ENCODE measurements around the gene NOXA1.

The NOXA1 gene

DNA sequence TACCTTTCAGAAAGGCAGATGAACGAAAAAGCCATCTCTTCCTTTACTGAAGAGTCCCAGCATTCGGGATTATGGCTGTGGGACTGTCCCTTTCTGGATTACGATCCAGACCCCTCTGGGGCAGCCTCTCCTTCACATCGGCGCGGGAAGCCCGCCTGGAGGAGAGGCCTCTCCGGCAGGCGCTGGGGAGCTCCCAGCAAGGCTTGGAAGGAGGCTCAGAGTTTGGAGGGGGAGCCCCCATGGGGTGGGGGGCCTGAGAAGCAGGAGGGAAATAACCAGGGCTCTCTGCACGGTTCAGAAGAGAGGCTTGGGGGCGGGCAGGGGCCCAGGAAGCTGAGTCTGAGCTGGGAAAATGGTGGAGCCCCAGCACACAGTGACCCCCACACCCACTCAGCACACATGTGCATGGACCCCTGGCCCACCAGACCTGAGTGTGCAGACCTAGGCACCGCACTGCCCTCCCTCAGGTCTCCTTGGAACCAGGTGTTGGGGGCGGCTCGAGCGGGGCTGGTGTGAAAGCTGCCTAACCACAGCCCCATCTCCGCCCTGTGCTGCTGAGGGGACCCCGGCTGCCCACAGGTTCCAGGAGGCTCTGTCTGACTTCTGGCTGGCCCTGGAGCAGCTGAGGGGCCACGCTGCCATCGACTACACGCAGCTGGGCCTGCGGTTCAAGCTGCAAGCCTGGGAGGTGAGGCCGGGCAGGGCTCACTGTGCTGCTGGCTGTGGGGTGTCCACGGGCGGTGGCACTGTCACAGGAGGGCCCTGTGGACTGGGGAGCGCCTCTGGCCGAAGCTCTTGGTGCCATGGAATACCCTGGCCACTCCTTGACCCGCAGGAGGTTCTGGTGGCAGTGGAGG lies 4.5 kb downstream of the NOXA1 start:
- no peak for DNase-seq (ENCODE audit: low spot score)

DNA sequence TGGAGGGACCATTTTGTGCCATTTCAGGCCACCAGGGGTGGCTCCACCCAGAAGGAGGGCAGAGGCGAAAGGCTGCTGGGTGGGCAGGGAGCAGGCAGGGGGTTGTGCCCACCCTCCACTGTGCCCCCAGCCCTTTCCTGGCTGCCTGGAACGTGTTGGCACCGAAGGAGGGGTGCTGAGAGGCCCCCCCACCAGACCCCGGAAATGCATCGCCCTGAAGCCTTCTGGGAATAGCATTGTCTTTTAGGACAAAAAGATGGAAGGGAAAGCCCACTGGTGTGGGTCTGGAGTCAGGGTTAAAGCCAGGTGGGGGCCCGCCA lies 5.1 kb downstream of the NOXA1 start:
- no peak for DNase-seq (ENCODE audit: low spot score)

DNA sequence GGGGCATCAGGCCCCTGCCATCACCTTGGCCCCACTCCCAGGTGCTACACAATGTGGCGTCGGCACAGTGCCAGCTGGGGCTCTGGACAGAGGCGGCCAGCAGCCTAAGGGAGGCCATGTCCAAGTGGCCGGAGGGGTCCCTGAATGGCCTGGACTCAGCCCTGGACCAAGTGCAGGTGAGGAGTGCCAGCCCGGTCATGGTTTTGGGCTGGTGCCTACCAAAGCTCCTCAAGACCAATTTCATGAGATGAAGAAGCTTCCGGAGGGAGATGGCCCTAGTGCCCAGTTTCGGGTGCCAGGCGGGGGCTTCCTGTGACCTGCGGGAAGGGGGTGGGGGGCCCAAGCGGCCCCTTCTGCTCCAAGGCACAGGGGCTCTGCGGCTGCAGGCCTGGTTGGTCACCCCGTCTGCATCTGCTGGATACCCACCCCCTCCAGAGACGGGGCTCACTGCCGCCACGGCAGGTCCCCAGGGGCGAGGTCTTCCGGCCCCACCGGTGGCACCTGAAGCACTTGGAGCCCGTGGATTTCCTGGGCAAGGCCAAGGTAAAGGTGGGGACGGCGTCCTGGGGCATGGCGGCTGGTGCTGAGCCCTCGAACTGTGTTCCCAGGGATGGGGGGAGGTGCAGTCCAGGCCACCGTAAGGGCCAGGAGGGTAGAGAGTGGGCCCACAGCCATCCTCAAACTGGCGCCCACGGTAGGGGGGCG lies 5.8 kb downstream of the NOXA1 start:
- DNase-seq (ENCODE audit: low spot score), result no peak

- DNase-seq (ENCODE audit: low spot score), result no peak
Observed at GRCh38 chr9:137429546-137429890, 6.3 kb downstream of the NOXA1 start.

DNA sequence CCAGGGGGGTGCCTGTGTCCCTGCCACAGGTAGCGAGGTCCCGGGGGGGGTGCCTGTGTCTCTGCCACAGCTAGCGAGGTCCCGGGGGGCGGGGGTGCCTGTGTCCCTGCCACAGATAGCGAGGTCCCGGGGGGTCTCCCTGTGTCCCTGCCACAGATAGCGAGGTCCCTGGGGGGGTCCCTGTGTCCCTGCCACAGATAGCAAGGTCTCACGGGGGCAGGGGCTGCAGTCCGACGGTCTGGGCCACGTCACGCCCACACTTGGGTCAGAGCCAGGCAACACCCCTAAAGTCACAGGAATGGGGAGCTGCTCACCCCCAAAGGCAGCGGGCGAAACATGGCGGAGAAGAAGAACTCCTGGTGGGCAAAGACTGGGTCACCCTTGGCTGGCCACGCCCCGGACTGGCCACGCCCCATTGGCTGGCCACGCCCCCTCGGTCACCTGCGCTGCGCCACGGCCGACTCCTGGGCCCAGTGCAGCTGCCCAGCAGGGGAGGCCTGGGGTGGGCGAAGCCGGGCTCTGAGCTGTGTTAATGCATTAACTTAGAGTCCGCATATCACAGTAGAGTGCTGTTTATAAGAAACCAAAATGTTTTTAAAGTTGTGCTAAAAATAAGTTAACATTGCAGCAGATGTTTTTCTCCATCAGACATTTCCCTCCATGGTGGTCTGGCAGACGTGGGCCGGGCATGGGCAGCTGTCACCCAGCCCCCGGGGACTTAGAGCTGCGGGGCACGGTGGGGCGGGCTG lies 7.0 kb downstream of the NOXA1 start:
- DNase-seq (ENCODE audit: low spot score), result peak; percentile 67

DNA sequence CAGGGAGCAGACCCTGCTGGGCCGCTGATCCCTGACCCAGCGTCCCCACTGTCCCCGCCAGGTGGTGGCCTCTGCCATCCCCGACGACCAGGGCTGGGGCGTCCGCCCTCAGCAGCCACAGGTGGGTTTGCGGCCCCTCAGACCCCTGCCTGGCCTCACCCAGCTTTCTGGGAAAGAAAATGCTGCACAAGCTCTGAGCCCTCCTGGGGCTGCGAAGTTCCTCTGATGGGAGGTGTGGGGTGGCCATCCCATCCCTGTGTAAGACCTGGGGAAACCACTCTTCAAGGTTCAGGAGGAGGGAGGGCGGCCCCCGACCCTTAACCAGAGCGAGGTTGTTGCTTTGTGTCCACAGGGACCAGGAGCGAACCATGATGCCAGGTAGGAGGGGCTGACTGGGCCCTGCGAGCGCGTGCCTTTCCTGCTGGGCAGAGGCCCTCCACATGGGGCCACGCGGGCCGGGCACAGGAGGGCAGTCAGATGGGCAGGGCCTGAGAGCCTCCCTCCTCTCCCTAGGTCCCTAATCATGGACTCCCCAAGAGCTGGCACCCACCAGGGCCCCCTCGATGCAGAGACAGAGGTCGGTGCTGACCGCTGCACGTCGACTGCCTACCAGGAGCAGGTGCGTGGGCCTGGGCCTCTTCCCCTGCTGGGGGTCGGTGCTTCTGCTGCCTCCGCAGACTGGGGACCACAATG lies 7.7 kb downstream of the NOXA1 start:
- no peak for DNase-seq (ENCODE audit: low spot score)

DNA sequence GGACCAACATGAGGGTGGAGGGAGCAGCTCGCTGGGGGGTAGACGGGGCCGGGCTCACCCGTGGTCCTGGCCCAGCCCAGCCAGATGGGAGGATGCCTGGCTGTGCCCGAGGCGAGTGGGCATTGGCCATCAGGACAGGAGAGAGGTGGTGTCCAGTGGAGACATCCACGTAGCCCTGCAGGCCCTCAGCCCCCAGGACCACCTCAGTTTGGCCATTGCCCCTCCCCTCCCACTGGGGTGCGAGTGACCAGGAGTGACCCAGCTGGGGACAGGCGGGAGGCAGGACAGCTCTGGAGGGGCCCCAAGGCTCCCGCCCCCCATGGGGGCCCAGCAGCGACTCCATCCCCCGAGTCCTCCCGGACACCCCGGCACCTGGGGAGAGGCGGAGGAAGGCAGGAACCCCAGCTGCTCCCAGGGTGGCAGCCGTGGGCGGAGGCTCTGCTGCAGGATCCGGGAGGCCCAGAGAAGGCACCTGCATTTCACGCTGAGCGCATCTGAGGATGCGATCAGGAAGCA lies 8.3 kb downstream of the NOXA1 start:
- peak; percentile 6 for DNase-seq (ENCODE audit: low spot score)

- no peak for DNase-seq (ENCODE audit: low spot score)
Observed at GRCh38 chr9:137432687-137433348, 9.6 kb downstream of the NOXA1 start.

GRCh38 chr9:137433349-137433915 lies 10.2 kb downstream of the NOXA1 start:
- DNase-seq (ENCODE audit: low spot score), result no peak

GRCh38 chr9:137433916-137434431 lies 10.8 kb downstream of the NOXA1 start:
- DNase-seq (ENCODE audit: low spot score), result no peak

- peak; percentile 2 for DNase-seq (ENCODE audit: low spot score)
Observed at GRCh38 chr9:137434498-137435380, 11.5 kb downstream of the NOXA1 start.

DNA sequence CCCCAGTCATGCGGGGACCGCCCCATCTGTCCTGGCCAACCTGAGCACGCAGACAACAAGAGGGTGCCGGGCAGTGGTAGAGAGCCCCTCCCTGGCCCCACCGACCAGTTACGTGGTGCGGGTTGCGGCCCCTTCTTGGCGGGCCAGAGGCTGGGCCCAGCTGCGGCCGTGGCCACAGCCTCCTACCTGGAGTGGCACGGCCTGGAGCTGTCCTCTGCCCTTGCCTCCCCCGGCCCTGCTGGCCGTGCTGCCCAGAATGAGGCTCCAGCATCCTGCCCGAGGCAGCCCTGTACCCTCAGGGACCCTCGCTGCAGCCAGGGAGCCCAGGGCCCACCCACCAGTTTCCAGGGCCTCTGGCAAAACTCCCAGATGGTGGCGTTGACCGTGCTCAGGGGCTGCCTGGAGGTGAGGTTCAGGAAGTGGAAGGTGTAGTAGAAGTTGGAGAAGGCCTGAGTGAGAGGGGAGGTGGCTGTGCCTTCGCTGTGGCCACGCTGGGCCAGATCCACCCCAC lies 12.2 kb downstream of the NOXA1 start:
- no peak for DNase-seq (ENCODE audit: low spot score)

DNA sequence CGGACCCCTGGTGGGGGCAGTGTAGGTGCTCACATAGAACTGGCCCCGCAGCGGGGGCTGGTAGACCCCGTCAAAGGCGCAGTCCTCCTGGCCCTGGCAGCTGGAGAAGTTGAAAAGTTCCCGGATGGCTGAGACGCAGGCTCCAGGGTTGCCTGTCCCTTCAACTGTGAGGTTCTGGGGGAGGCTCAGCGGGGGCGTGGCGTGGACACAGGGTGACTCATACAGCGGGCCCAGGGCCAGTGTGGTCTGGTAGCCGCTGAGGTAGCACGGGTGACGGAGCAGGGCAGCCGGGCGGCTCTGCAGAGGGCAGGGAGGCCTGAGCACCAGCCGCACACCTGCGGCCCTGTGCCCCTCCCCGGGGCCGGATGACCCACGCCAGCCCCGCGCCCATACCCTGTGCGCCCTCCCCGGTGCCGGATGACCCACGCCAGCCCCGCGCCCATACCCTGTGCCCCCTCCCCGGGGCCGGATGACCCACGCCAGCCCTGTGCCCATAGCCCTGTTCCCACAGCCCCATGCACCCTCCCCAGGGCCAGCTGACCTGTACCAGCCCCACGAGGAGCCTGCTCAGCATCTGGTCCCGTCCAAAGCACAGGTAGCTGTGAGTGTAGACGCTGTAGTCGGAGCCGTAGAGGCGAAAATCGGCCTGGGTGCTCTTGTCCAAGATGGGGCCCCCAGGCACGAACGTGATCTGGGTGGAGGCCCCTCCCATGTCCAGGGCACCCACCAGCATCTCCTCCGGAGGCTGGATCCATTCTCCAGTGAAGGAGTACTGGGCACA lies 13.0 kb downstream of the NOXA1 start:
- peak; percentile 4 for DNase-seq (ENCODE audit: low spot score)

GRCh38 chr9:137436761-137437600 lies 13.8 kb downstream of the NOXA1 start:
- no peak for DNase-seq (ENCODE audit: low spot score)

- DNase-seq (ENCODE audit: low spot score), result peak; percentile 2
Observed at GRCh38 chr9:137437691-137438590, 14.7 kb downstream of the NOXA1 start.

- DNase-seq (ENCODE audit: low spot score), result no peak
Observed at GRCh38 chr9:137438591-137439157, 15.5 kb downstream of the NOXA1 start.

All from germinal center (tissue), 1 donor.